ENCODE measurements around the gene WT1.

The WT1 gene

GRCh38 chr11:32446227-32446626 lies 10.9 kb upstream of the WT1 start:
- Histone ChIP-seq H3K4me3 (ENCODE audit: insufficient read depth in 1 of 2, low read depth in 1 of 2, low read length in 2 of 2) (no peak overlapping the region), H3K9ac (ENCODE audit: low read length) (no peak overlapping the region), H3K27me3 (ENCODE audit: control insufficient read depth in 1 of 2, insufficient read depth in 1 of 2, low read length in 2 of 2) (peaks cover 20 to 79% of the 10 kb centered on the region in 2 experiments), H2BK120ac (ENCODE audit: low read depth, low read length) (no peak overlapping the region), H3K23ac (ENCODE audit: low read length in 2 of 2) (no peak overlapping the region), H2BK15ac (ENCODE audit: low read depth, poor library complexity, severe bottlenecking) (no peak overlapping the region), H2BK5ac (ENCODE audit: low read depth, low read length, poor library complexity, severe bottlenecking) (no peak overlapping the region), H3K36me3 (ENCODE audit: control insufficient read depth in 1 of 2, insufficient read depth in 2 of 2, low read depth in 1 of 2, low read length in 2 of 2) (no peaks in the 10 kb centered on the region), H2AFZ (ENCODE audit: low read depth, low read length) (no peak overlapping the region), H3K79me1 (replicated peaks; ENCODE audit: low read length, poor library complexity, severe bottlenecking) (no peaks in the 10 kb centered on the region), H2BK12ac (ENCODE audit: low read length in 2 of 2) (no peak overlapping the region), H4K91ac (ENCODE audit: low read length) (no peak overlapping the region), H3K4me1 (ENCODE audit: control insufficient read depth, insufficient read depth, low read depth, low read length) (no peaks in the 10 kb centered on the region), H3K4ac (ENCODE audit: low read depth in 1 of 2, low read length in 2 of 2) (no peak overlapping the region), H3K4me2 (ENCODE audit: low read length, poor library complexity, severe bottlenecking) (no peak overlapping the region), H4K8ac (ENCODE audit: low read length) (no peak overlapping the region), H3K14ac (ENCODE audit: low read length in 2 of 2) (no peak overlapping the region), H2AK5ac (ENCODE audit: low read length, severe bottlenecking) (no peak overlapping the region), H3K27ac (ENCODE audit: low read length, poor library complexity, severe bottlenecking) (no peak overlapping the region), H3K18ac (ENCODE audit: low read depth in 1 of 2, low read length in 2 of 2) (no peak overlapping the region), H3K9me3 (ENCODE audit: control insufficient read depth, low read length) (no peaks in the 10 kb centered on the region)
- no peak for DNase-seq
- 81% methylated on average over 4 of the region's 6 CpGs for WGBS

GRCh38 chr11:32444186-32444585 lies 8.8 kb upstream of the WT1 start:
- 100% methylated on average over 2 of the region's 4 CpGs for WGBS
- DNase-seq: no peak

GRCh38 chr11:32440916-32441315 lies 5.6 kb upstream of the WT1 start:
- Histone ChIP-seq H2BK5ac (ENCODE audit: low read depth, low read length, poor library complexity, severe bottlenecking) (no peak overlapping the region), H3K4me1 (ENCODE audit: control insufficient read depth, insufficient read depth, low read depth, low read length) (peaks cover 10% of the 10 kb centered on the region), H3K36me3 (ENCODE audit: control insufficient read depth in 1 of 2, insufficient read depth in 2 of 2, low read depth in 1 of 2, low read length in 2 of 2) (no peaks in the 10 kb centered on the region), H3K4me3 (ENCODE audit: insufficient read depth in 1 of 2, low read depth in 1 of 2, low read length in 2 of 2) (no peak overlapping the region), H3K27ac (ENCODE audit: low read length, poor library complexity, severe bottlenecking) (no peak overlapping the region), H2BK12ac (ENCODE audit: low read length in 2 of 2) (no peak overlapping the region), H2AFZ (ENCODE audit: low read depth, low read length) (no peak overlapping the region), H3K4me2 (ENCODE audit: low read length, poor library complexity, severe bottlenecking) (no peak overlapping the region), H4K91ac (ENCODE audit: low read length) (no peak overlapping the region), H4K8ac (ENCODE audit: low read length) (no peak overlapping the region), H3K18ac (ENCODE audit: low read depth in 1 of 2, low read length in 2 of 2) (no peak overlapping the region), H2BK15ac (ENCODE audit: low read depth, poor library complexity, severe bottlenecking) (no peak overlapping the region), H3K23ac (ENCODE audit: low read length in 2 of 2) (no peak overlapping the region), H3K4ac (ENCODE audit: low read depth in 1 of 2, low read length in 2 of 2) (no peak overlapping the region), H3K79me1 (replicated peaks; ENCODE audit: low read length, poor library complexity, severe bottlenecking) (no peaks in the 10 kb centered on the region), H3K9ac (ENCODE audit: low read length) (no peak overlapping the region), H3K14ac (ENCODE audit: low read length in 2 of 2) (no peak overlapping the region), H2AK5ac (ENCODE audit: low read length, severe bottlenecking) (no peak overlapping the region), H2BK120ac (ENCODE audit: low read depth, low read length) (no peak overlapping the region), H3K27me3 (ENCODE audit: control insufficient read depth in 1 of 2, insufficient read depth in 1 of 2, low read length in 2 of 2) (peaks cover 67 to 90% of the 10 kb centered on the region in 2 experiments), H3K9me3 (ENCODE audit: control insufficient read depth, low read length) (no peaks in the 10 kb centered on the region)
- WGBS: 27% methylated on average over 8 of the region's 9 CpGs
- DNase-seq: no peak

More at GRCh38 chr11:32444186-32444585, 8.8 kb upstream of the WT1 start:
- H3K27ac ChIP-seq (ENCODE audit: low read length, poor library complexity, severe bottlenecking): no peak overlapping the region
- no peak overlapping the region for H4K91ac ChIP-seq (ENCODE audit: low read length)
- no peaks in the 10 kb centered on the region for H3K79me1 ChIP-seq (replicated peaks; ENCODE audit: low read length, poor library complexity, severe bottlenecking)
- no peak overlapping the region for H4K8ac ChIP-seq (ENCODE audit: low read length)
- no peaks in the 10 kb centered on the region for H3K4me1 ChIP-seq (ENCODE audit: control insufficient read depth, insufficient read depth, low read depth, low read length)
- no peak overlapping the region for H3K14ac ChIP-seq (ENCODE audit: low read length in 2 of 2)
- no peak overlapping the region for H3K9ac ChIP-seq (ENCODE audit: low read length)
- H2BK5ac ChIP-seq (ENCODE audit: low read depth, low read length, poor library complexity, severe bottlenecking): no peak overlapping the region
- no peak overlapping the region for H3K23ac ChIP-seq (ENCODE audit: low read length in 2 of 2)
- no peak overlapping the region for H3K4me3 ChIP-seq (ENCODE audit: insufficient read depth in 1 of 2, low read depth in 1 of 2, low read length in 2 of 2)
- no peak overlapping the region for H2BK12ac ChIP-seq (ENCODE audit: low read length in 2 of 2)
- H3K9me3 ChIP-seq (ENCODE audit: control insufficient read depth, low read length): no peaks in the 10 kb centered on the region
- H2BK15ac ChIP-seq (ENCODE audit: low read depth, poor library complexity, severe bottlenecking): no peak overlapping the region
- H2AK5ac ChIP-seq (ENCODE audit: low read length, severe bottlenecking): no peak overlapping the region
- H3K4ac ChIP-seq (ENCODE audit: low read depth in 1 of 2, low read length in 2 of 2): no peak overlapping the region
- H2BK120ac ChIP-seq (ENCODE audit: low read depth, low read length): no peak overlapping the region
- no peak overlapping the region for H2AFZ ChIP-seq (ENCODE audit: low read depth, low read length)
- H3K36me3 ChIP-seq (ENCODE audit: control insufficient read depth in 1 of 2, insufficient read depth in 2 of 2, low read depth in 1 of 2, low read length in 2 of 2): no peaks in the 10 kb centered on the region
- peaks cover 34 to 85% of the 10 kb centered on the region in 2 experiments for H3K27me3 ChIP-seq (ENCODE audit: control insufficient read depth in 1 of 2, insufficient read depth in 1 of 2, low read length in 2 of 2)
- H3K18ac ChIP-seq (ENCODE audit: low read depth in 1 of 2, low read length in 2 of 2): no peak overlapping the region
- H3K4me2 ChIP-seq (ENCODE audit: low read length, poor library complexity, severe bottlenecking): no peak overlapping the region

GRCh38 chr11:32440312-32440908 lies 5.1 kb upstream of the WT1 start:
- H3K18ac ChIP-seq (ENCODE audit: low read depth in 1 of 2, low read length in 2 of 2): no peak overlapping the region
- no peak overlapping the region for H3K4me3 ChIP-seq (ENCODE audit: insufficient read depth in 1 of 2, low read depth in 1 of 2, low read length in 2 of 2)
- no peaks in the 10 kb centered on the region for H3K79me1 ChIP-seq (replicated peaks; ENCODE audit: low read length, poor library complexity, severe bottlenecking)
- no peak overlapping the region for H4K91ac ChIP-seq (ENCODE audit: low read length)
- H2BK12ac ChIP-seq (ENCODE audit: low read length in 2 of 2): no peak overlapping the region
- H2AK5ac ChIP-seq (ENCODE audit: low read length, severe bottlenecking): no peak overlapping the region
- no peak overlapping the region for H3K27ac ChIP-seq (ENCODE audit: low read length, poor library complexity, severe bottlenecking)
- H2BK5ac ChIP-seq (ENCODE audit: low read depth, low read length, poor library complexity, severe bottlenecking): no peak overlapping the region
- no peak overlapping the region for H2BK120ac ChIP-seq (ENCODE audit: low read depth, low read length)
- no peak overlapping the region for H3K9ac ChIP-seq (ENCODE audit: low read length)
- H3K4ac ChIP-seq (ENCODE audit: low read depth in 1 of 2, low read length in 2 of 2): no peak overlapping the region
- no peak overlapping the region for H3K4me2 ChIP-seq (ENCODE audit: low read length, poor library complexity, severe bottlenecking)
- H2BK15ac ChIP-seq (ENCODE audit: low read depth, poor library complexity, severe bottlenecking): no peak overlapping the region
- 47% methylated on average over 1 of the region's 6 CpGs for WGBS
- DNase-seq: no peak
- no peak overlapping the region for H3K14ac ChIP-seq (ENCODE audit: low read length in 2 of 2)
- no peak overlapping the region for H3K23ac ChIP-seq (ENCODE audit: low read length in 2 of 2)
- H3K9me3 ChIP-seq (ENCODE audit: control insufficient read depth, low read length): no peaks in the 10 kb centered on the region
- peaks cover 13% of the 10 kb centered on the region for H3K4me1 ChIP-seq (ENCODE audit: control insufficient read depth, insufficient read depth, low read depth, low read length)
- H4K8ac ChIP-seq (ENCODE audit: low read length): no peak overlapping the region
- H2AFZ ChIP-seq (ENCODE audit: low read depth, low read length): no peak overlapping the region
- no peaks in the 10 kb centered on the region for H3K36me3 ChIP-seq (ENCODE audit: control insufficient read depth in 1 of 2, insufficient read depth in 2 of 2, low read depth in 1 of 2, low read length in 2 of 2)
- H3K27me3 ChIP-seq (ENCODE audit: control insufficient read depth in 1 of 2, insufficient read depth in 1 of 2, low read length in 2 of 2): peaks cover 72 to 91% of the 10 kb centered on the region in 2 experiments

All from mesenchymal stem cell (in vitro differentiated cells and primary cell).